Epithelial cell of proximal tubule (primary cell): ENCODE data around the gene RCOR2. TPM values are rescaled to one million over a fixed set of nuclear protein-coding genes. Genes with fewer than 3 reads are reported as not detected.

Experiments used
- DNase-seq: peaks from one replicate; pipeline ENCODE4 v3.0.0-alpha.2; 2011; ENCODE audit warnings: low read depth
- H3K4me3 ChIP-seq: 2 replicates; pipeline ENCODE4 v1.5.1; 2011; ENCODE audit warnings: low read depth, mild to moderate bottlenecking, low read length
- total RNA-seq: library from RNA; depleted of rRNA; stranded (reverse); fragments of >200 nt; gene quantifications from 2 replicates; pipeline ENCODE4 v1.2.3, GENCODE V29; 2015
- TF ChIP-seq, protein P1 (sequence below): conservative IDR thresholded peaks from 2 replicates; pipeline ENCODE4 v1.5.1; 2012; ENCODE audit warnings: low read depth, mild to moderate bottlenecking, low read length

Gene RCOR2
- total RNA-seq, 1 donor from 2014 or later: 3.1 TPM

- peak within 1 kb of the TSS; percentile 93 for H3K4me3 ChIP-seq
- DNase-seq: peak; percentile 90
- TF ChIP-seq, protein P1, sequence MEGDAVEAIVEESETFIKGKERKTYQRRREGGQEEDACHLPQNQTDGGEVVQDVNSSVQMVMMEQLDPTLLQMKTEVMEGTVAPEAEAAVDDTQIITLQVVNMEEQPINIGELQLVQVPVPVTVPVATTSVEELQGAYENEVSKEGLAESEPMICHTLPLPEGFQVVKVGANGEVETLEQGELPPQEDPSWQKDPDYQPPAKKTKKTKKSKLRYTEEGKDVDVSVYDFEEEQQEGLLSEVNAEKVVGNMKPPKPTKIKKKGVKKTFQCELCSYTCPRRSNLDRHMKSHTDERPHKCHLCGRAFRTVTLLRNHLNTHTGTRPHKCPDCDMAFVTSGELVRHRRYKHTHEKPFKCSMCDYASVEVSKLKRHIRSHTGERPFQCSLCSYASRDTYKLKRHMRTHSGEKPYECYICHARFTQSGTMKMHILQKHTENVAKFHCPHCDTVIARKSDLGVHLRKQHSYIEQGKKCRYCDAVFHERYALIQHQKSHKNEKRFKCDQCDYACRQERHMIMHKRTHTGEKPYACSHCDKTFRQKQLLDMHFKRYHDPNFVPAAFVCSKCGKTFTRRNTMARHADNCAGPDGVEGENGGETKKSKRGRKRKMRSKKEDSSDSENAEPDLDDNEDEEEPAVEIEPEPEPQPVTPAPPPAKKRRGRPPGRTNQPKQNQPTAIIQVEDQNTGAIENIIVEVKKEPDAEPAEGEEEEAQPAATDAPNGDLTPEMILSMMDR: no peak
Measured at GRCh38 chr11:63938479-63939396, 21.8 kb upstream of the RCOR2 start, which contains the start of gene NAA40. Gene NAA40 (plus strand): TSS chr11:63939002. CDS start chr11:63939097, 95 bp downstream.

GRCh38 chr11:63937713-63938478, 20.9 kb upstream of the RCOR2 start:
- TF ChIP-seq, protein P1: no peak
- no peak for DNase-seq
- H3K4me3 ChIP-seq: peak overlapping the region; percentile 68

- H3K4me3 ChIP-seq: no peak overlapping the region
- DNase-seq: no peak
- TF ChIP-seq, protein P1: no peak
Measured at GRCh38 chr11:63933459-63933858, 16.5 kb upstream of the RCOR2 start.

DNA sequence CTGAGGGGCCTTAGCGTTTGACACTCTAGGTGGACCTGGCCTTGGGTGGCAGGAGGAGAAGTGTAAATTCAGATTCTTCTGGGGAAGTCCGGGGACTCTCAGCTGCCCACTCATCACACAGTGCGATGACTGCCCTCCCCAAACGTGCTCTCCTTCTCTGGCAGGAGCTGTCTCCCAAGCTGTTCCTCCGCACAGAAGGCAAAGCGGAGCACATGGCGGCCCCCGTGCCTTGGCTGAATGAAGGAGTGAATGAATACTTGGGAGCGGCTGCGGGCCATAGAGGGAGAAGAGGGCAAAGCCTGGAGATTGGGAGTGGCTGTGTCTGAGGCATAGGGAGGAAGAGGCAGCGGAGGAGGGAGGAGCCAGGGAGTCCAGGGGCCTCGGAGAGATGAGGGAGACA, 14.9 kb upstream of the RCOR2 start:
- no peak for DNase-seq
- TF ChIP-seq, protein P1: no peak
- no peak overlapping the region for H3K4me3 ChIP-seq

DNA sequence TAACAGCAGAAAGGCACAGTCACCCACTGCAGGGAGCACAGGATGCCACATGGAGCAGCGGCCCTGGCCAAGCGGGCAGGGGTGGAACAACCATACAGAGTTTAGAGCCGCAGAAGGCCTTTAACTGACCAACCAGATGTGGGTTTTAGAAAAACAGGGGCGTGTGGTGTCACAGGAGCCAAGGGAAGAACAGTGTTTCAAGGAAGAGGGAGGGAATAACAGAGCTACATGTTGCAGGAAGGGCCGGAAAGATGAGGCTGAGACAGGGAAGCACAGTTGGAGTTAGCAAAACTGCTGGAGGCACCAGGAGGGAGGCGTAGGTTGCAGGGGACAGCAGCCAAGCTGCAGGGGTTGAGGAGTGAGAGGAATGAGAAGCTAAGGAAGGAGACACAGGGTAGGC, 14.1 kb upstream of the RCOR2 start:
- H3K4me3 ChIP-seq: no peak overlapping the region
- TF ChIP-seq, protein P1: no peak
- DNase-seq: no peak

DNA sequence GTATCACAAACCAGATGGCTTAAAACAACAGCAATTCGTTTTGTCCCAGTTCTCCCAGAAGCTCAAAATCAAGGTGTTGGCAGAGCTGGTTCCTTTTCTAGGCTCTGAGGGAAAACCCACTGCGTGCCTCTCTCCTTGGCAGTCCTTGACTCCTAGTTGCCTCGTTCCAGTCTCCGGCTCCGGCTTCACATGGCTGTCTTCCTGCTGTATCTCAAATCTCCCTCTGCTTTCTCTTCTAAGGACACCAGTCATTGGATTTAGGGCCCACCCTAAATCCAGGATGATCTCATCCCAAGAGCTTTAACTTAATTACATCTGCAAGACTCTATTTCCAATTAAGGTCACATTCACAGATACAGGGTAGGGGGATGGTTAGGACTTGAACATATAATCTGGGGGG, 12.7 kb upstream of the RCOR2 start:
- no peak overlapping the region for H3K4me3 ChIP-seq
- TF ChIP-seq, protein P1: no peak
- DNase-seq: no peak
